IPS-18c (cell line): ENCODE results near the gene SMIM24.
"Not testable (repeated sequence)": the region's sequence is repeated elsewhere in the genome, so short reads cannot be mapped to it uniquely, and the experiment has no call there.

ENCODE experiments used
- H3K4me3 ChIP-seq: 2 replicates; pipeline ENCODE4 v1.7.0; 2013; ENCODE audit warnings: low read depth, mild to moderate bottlenecking, low read length, moderate library complexity; ENCODE audit not compliant: insufficient read depth
- H3K9me3 ChIP-seq: one replicate; pipeline ENCODE4 v1.6.1; 2013; ENCODE audit warnings: mild to moderate bottlenecking, low read length, moderate library complexity; ENCODE audit not compliant: control insufficient read depth, insufficient read depth

Gene SMIM24

GRCh38 chr19:3433805-3434540 is 46.4 kb downstream of the SMIM24 start:
- peak overlapping the region; percentile 99; the same call in 1 of the 2 replicates for H3K4me3 ChIP-seq
- no peaks in the 10 kb centered on the region for H3K9me3 ChIP-seq

- no peaks in the 10 kb centered on the region for H3K9me3 ChIP-seq
- no peak overlapping the region for H3K4me3 ChIP-seq
These were observed 47.0 kb downstream of the SMIM24 start for GRCh38 chr19:3433313-3433712.

- H3K9me3 ChIP-seq = no peaks in the 10 kb centered on the region
- no peak overlapping the region for H3K4me3 ChIP-seq
These were observed 48.4 kb downstream of the SMIM24 start for GRCh38 chr19:3431760-3432397.

GRCh38 chr19:3430366-3430680 is 50.0 kb downstream of the SMIM24 start:
- H3K4me3 ChIP-seq, H3K9me3 ChIP-seq: not testable (repeated sequence)

GRCh38 chr19:3426433-3426832 is 53.9 kb downstream of the SMIM24 start:
- Histone ChIP-seq H3K4me3 (no peak overlapping the region), H3K9me3 (no peaks in the 10 kb centered on the region)
